Putamen (tissue), 1 donor: ENCODE results near the gene JMJD1C.
"Not testable (repeated sequence)": the region's sequence is repeated elsewhere in the genome, so short reads cannot be mapped to it uniquely, and the experiment has no call there.

Experiments used
- DNase-seq: peaks from one replicate; pipeline ENCODE4 v3.0.0-alpha.2; 2016; ENCODE audit warnings: low spot score

JMJD1C gene, protein sequence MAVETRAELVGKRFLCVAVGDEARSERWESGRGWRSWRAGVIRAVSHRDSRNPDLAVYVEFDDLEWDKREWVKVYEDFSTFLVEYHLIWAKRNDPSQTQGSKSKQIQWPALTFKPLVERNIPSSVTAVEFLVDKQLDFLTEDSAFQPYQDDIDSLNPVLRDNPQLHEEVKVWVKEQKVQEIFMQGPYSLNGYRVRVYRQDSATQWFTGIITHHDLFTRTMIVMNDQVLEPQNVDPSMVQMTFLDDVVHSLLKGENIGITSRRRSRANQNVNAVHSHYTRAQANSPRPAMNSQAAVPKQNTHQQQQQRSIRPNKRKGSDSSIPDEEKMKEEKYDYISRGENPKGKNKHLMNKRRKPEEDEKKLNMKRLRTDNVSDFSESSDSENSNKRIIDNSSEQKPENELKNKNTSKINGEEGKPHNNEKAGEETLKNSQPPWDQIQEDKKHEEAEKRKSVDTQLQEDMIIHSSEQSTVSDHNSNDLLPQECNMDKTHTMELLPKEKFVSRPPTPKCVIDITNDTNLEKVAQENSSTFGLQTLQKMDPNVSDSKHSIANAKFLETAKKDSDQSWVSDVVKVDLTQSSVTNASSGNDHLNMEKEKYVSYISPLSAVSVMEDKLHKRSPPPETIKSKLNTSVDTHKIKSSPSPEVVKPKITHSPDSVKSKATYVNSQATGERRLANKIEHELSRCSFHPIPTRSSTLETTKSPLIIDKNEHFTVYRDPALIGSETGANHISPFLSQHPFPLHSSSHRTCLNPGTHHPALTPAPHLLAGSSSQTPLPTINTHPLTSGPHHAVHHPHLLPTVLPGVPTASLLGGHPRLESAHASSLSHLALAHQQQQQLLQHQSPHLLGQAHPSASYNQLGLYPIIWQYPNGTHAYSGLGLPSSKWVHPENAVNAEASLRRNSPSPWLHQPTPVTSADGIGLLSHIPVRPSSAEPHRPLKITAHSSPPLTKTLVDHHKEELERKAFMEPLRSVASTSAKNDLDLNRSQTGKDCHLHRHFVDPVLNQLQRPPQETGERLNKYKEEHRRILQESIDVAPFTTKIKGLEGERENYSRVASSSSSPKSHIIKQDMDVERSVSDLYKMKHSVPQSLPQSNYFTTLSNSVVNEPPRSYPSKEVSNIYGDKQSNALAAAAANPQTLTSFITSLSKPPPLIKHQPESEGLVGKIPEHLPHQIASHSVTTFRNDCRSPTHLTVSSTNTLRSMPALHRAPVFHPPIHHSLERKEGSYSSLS (N-terminal part only)

DNA sequence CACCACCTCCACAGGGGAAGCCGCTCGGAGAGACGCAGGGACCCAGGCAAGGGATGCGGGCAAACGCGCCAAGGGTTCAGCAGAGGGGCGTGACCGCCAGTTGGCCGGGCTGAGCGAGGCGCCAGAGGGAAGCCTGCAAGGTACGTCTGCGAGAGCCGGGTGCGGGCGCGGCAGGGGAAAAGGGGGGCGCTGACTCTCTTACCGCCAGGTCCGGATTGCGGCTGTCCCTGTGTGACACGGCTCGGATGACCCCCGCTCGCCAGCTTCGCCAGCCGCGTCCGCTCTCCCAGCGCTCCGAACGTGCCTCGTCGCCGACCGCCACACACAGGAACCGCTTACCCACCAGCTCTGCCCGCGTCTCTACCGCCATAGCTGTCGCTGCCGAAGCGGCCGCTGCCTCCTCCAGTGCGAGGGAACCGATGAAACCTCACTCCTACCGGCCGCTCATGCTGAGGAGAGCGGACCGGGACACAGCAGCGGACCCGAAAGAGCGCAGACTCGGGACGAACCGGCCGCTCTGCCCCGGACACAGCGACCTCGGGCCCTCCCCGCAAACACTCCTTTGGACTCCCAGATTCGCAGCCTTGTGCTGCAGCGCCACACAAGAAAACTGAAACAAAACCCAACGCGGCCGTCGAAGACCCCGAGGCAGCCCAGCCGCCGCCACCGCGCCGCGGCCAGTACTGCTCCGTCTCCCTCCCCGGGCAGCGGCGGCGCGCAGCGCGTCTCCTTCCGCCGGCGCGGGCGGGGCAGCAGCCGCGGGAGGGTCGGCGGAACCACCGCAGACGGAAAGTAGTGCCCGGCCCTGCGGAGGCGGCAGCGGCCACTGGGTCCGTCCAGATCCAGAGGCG is at the start of gene JMJD1C:
JMJD1C (minus strand) TSS at position 685 of the 851 bp plus-strand sequence; CDS start at position 370, 315 bp downstream.
- DNase-seq, result peak; percentile 64

DNA sequence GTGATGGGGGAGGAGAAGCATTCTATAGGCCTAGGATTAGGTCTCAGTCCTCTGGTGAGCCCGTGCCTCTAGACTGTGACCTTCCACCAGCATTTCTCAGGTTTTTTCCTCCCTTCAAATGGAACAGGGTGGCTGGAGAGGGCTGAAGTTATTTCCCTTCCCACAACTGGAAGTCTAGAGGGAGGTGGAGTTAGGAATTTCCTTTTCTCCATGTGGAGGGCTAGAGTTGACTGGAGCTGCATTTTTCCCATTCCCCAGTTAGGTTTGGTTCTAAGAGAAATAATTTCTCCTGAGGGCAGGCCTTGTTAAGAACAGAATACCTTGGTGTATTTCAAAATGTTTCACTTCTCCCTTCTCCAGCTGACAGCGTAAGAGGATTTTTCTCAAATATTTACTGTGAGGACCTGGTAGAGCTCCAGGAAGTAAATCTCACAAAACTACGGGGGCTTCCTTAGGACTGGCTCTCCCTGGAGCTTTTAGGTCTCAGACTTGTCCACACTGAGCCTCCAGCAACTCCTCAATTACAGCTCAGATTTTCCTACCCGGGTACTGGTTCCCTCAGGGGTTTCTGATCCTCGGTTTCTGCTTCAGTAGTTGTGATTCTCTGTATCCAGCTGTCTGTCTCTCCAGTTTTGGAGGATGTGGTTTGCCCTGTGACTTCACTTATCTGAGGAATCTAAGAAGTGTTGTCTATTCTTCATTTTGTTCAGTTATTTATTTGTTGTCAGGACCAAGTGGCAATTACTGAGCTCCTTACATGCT is 49.4 kb upstream of the JMJD1C start:
- no peak for DNase-seq

DNA sequence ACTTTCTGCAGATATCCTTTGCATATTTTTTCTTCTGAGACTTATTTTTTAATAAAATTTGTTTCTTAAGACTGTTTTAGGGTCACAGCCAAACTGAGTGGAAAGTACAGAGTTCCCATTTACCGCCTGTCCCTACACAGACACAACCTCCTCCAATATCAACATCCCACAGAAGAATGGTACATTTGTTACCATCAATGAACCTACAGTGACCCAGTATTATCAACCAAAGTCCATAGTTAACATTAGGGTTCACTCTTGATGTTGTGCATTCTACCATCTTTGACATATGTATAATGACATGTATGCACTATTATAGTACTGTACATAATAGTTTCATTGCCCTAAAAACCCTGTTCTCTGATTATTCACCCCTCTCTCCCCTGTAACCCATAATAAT is 40.8 kb upstream of the JMJD1C start:
- no peak for DNase-seq

DNA sequence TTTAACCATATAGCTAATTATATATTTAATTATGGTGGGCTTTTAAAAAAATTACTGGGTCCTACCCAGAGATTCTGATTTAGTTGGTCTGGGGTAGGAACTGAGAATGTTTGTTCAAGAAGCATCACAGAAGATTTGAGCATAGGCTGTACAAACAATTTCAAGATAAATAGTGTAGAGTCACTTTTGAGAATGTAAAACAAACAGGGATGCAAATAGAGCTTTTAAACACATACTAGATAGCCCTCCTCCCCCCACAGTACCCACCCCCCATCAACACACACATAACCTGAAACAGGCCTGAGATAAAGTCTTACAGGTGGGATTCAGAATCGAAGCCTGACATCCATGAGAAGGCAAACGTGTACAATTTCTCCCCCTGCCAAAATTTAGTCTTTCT is 39.8 kb upstream of the JMJD1C start:
- DNase-seq, result no peak

DNA sequence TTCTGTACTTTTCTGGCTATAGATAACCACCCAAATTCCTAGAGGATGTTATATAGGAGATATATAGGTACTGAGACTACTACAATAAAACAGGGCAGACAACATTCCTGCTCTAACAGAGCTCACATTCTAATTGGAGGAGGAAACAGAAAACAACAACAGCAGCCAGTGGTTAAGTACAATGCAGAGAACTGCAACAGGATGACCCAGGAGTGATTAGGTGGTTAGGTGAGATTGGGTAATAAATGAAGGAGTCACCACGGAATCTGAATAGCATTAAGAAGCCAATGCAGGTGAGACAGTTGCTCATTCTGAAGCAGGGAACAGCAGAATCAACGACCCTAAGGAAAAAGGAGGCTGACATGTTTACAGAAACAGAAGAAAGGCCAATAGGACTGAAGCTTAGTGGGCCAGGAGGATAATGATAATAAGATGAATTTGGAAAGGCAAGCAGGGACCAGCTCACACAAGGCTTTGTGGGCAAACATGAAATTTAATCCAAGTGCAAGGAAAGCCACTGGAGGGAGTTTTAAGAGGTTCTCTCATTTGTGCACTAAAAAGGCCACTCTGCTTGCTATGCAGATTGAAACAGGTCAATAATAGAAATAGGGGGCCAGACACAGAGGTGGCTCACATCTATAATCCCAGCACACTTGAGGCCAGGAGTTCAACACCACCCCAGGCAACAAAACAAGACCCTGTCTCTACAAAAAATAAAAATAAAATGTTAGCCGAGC is 38.5 kb upstream of the JMJD1C start:
- no peak for DNase-seq

DNA sequence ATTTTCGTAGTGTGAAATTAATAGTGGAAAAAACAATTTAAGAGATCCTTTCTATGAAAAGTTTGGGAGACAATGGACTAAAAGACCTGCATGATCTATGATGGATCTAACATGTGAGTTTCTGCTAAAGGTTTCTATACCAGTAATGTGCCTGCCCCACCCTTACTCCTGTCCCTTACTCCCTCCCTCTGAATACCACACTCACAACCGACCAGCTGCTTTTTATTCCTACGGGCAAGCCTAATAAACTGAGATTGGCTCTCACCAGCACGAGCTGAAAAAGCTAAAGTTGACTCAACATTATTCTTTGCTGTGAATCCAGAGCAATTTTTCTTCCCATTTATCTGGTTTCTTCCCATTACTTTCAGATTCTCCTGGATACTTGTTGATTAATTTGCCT is 37.6 kb upstream of the JMJD1C start:
- no peak for DNase-seq

DNA sequence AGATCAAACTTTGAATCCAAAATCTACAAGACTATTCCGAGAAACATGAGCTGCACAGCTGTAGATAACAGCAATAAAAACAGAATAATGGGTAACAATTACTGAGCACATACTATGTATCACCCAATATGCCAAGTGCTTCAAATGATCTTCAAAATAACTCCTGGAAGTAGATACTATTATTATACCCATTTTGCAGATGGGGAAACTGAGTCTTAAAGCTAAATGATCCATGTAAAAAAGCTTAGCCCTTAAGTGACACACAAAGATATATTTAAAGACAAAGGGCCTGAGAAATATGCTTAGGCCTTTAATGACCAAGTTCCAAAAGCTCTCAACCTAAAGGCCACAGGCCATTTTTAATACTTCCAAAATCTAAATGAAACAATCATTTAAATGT is 37.1 kb upstream of the JMJD1C start:
- no peak for DNase-seq

DNA sequence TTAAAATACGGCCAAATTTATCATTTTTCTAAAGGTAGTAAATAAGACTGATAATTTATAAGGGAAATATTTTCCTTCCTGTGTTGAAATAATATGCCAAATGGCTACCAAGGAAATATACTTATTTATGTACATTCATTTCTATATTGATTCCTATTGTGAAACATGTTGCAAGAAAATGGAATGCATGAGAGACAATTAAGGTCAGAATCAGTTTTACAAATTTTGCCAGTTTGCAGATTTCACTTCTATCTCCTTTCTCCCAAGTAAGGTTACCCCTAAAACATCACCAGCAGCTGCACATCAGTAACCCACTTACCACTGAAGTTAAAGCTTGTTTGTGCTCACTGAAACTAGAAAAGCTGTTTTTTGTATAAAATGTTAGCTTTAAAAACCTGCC is 36.2 kb upstream of the JMJD1C start:
- DNase-seq, result no peak

DNA sequence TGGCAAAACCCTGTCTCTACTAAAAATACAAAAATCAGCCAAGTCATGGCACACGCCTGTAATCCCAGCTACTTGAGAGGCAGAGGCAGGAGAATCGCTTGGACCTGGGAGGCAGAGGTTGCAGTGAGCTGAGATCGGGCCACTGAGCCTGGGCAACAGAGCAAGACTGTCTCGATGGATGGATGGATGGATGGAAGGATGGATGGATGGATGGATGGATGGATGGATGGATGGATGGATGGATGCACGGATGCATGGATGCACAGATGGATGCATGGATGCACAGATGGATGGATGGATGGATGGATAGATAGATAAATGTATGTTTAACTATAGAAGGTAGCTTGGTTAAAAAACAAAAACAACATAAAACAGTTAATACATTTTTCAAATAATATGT is 34.8 kb upstream of the JMJD1C start:
- not testable (repeated sequence) for DNase-seq

DNA sequence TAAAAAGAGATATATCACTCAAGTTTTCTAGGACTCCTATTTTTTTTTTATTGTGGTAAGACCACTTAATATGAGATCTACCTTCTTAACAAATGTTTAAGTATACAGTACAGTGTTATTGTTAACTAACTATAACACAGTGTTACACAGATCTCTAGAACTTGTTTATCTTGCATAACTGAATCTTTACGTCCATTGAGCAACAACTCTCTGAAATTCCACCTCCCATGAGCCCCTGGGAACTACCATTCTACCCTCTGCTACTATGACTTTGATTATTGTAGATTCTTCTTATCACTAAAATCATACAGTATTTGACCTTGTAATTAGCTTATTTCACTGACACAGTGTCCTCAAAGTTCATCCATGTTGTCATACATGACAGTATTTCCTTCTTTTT is 32.9 kb upstream of the JMJD1C start:
- no peak for DNase-seq

DNA sequence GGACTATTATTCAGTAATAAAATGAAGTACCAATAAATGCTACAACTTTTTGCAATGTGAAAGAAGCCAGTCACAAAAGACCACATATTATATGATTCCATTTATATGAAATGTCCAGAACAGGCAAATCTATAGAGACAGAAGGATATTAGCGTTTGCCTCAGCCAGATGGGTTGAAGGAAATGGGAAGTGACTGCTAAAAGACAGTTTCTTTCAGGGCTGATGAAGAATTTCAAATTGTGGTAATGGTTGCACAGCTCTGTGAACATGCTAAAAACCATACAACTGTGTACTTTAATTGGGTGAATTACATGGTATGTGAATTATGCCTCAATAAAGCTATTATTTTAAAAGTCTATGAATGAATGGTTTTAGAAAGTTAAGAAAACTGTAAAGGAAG is 31.5 kb upstream of the JMJD1C start:
- no peak for DNase-seq

DNA sequence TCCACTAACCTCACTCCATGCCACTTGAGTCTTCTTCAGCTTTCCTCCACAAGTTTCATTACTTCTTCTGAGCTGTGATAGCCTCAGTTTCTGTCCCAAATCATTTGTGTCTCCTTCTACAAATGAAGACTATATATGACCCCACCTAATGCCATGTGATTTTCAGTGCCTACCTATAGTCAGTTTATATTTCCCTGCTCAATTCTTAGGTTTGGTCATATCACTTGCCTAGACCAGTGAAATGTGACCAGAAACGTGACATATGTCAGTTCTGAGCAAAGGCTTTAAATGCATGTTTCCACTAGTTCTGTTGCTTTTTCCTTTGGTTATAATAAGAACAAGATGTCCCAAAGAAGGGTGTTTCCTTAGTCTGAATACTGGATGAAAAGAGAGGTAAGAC is 30.8 kb upstream of the JMJD1C start:
- no peak for DNase-seq

DNA sequence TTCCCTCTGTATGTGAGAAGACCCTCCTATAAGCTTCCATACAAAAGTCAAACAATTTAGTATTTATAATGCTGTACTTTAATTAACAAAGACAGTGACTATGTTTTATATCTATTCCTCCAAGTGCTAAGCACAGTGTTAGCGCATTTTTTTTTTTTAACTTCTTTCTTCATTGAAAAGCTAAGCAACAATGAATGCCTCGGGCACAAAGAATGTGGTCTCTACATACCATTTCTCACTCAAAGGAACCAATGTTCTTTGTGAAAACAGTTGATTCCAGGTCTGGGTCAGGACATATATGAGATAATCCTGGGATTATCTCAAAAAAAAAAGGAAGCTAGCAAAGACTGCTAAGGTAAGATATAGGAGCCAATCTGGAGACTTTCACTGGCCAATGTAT is 29.2 kb upstream of the JMJD1C start:
- DNase-seq, result no peak

DNA sequence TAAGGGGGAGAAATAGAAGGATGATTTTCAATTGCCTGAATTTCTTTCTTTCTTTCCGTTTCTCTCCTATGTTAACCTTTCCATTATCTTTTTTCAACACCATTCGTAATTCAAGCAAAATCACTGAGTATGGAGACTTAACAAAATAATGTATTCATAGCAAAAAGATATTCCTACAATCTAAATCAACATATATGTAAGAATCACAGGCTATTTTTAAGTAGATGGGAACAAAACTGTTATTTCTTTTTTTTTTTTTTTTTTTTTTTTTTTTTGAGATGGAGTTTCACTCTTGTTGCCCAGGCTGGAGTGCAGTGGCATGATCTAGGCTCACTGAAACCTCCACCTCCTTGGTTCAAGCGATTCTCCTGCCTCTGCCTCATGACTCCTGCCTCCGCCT is 27.2 kb upstream of the JMJD1C start:
- no peak for DNase-seq

DNA sequence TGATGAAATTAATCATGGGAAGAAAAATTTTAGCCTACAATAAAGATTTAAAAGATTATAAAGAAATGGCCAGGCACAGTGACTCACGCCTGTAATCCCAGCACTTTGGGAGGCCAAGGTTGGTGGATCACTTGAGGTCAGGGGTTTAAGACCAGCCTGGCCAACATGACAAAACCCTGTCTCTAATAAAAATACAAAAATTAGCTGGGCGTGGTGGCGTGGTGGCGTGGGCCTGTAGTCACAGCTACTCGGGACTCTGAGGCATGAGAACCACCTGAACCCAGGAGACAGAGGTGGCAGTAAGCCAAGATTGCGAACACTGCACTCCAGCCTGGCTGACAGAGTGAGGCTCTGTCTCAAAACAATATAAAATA is 26.5 kb upstream of the JMJD1C start:
- not testable (repeated sequence) for DNase-seq

DNA sequence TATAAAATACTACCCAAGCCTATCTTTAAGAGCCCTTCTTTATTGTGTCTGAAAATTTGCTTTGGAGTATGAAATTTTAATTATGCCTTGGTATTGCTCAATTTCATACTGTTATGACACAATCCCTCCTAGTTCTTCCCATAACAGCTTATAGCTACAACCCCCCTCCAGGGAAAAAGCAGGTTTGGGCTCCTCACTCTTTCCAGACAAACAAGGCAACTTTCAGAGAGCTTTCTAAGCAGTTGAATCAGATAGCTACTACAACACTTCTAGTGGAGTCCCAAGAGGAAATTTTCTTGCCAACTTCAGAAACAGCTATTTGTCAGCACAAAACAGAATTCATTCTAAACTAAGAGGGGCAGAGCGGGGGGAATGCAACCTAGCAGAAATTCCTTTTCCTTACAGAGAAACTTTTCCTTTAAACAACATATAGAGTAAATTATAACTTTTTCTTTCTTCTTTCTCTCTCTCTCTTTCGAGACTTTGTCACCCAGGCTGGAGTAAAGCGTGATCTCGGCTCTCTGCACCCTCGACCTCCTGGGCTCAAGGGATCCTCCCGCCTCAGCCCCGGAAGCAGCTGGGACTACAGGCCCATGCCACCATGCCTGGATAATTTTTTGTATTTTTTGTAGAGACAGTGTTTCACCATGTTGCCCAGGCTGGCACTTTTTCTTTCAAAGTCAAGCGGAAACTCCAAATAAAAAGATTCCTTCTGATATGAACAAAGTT is 26.0 kb upstream of the JMJD1C start:
- no peak for DNase-seq

DNA sequence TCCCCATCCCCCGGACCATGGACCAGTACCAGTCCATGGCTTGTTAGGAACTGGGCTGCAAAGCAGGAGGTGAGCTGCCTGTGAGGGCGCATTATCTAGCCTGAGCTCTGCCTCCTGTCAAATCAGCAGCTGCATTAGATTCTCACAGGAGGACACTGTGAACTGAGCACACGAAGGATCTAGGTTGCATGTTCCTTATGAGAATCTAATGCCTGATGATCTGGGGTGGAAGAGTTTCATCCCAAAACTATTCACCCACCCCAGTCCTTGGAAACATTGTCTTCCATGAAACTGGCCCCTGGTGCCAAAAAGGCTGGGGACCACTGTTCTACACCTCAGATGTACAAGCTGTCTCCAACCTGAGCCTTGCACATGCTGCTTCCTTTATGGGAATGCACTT is 24.1 kb upstream of the JMJD1C start:
- no peak for DNase-seq

DNA sequence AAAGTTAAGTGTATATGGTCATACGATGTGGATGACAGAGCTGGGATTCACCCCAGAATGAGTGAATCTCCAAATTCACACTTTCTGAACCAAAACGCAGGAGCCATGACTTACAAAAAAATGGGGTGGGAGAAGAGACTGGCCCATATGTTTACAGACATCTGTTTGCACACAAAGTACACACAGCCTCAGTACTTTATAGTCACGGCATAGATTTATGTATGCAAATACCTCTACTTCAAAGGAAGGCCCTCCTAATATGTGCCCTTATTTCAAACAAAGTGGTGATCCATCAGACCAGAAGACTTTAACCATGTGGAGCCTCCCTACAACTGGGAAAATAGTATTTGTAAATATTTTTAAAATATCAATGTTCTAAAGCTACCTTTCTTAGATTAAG is 22.2 kb upstream of the JMJD1C start:
- no peak for DNase-seq

DNA sequence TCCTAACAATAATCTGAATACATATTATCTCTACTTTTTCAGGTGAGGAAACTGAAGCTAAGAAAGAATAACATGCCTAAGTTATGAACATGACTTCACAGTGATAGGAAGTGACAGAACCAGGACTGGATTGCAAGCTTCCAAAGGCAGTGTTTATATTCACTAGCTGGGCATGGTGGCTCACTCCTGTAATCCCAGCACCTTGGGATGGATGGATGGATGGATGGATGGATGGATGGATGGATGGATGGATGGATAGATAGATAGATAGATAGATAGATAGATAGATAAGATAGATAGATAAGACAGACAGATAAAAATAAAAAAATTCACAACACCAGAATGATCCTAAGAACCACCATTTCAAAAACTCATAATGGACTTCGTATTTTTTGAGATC is 18.2 kb upstream of the JMJD1C start:
- no peak for DNase-seq
